Cerebellar cortex (tissue), 1 donor: ENCODE results near the gene TMEM50B.
A peak's percentile ranks its signal among the peaks of the same experiment; 100 is the strongest.
"Not testable (repeated sequence)": the region's sequence is repeated elsewhere in the genome, so short reads cannot be mapped to it uniquely, and the experiment has no call there.

Experiments used
- DNase-seq: peaks from one replicate; pipeline ENCODE4 v3.0.0-alpha.2; 2015; ENCODE audit warnings: low spot score

TMEM50B gene

GRCh38 chr21:33428669-33429068, 51.1 kb downstream of the TMEM50B start:
- no peak for DNase-seq

GRCh38 chr21:33427051-33427450, 52.7 kb downstream of the TMEM50B start:
- no peak for DNase-seq

GRCh38 chr21:33425825-33426224, 53.9 kb downstream of the TMEM50B start:
- no peak for DNase-seq

- DNase-seq = no peak
Observed at GRCh38 chr21:33424214-33424613, 55.6 kb downstream of the TMEM50B start.

- DNase-seq = no peak
Observed at GRCh38 chr21:33421713-33422393, 57.9 kb downstream of the TMEM50B start.

- no peak for DNase-seq
Observed at GRCh38 chr21:33419538-33420123, 60.1 kb downstream of the TMEM50B start.

- DNase-seq = no peak
Observed at GRCh38 chr21:33418691-33419090, 61.1 kb downstream of the TMEM50B start.

- DNase-seq = no peak
Observed at GRCh38 chr21:33414926-33415325, 64.8 kb downstream of the TMEM50B start.

- no peak for DNase-seq
Observed at GRCh38 chr21:33414068-33414467, 65.7 kb downstream of the TMEM50B start.

GRCh38 chr21:33412832-33413519, 66.8 kb downstream of the TMEM50B start:
- no peak for DNase-seq

GRCh38 chr21:33412439-33412831, 67.3 kb downstream of the TMEM50B start:
- not testable (repeated sequence) for DNase-seq

- DNase-seq = no peak
Observed at GRCh38 chr21:33411949-33412430, 67.8 kb downstream of the TMEM50B start.

- no peak for DNase-seq
Observed at GRCh38 chr21:33406493-33406892, 73.3 kb downstream of the TMEM50B start.

GRCh38 chr21:33403786-33404585, 75.8 kb downstream of the TMEM50B start:
- DNase-seq = peak; percentile 61

GRCh38 chr21:33403128-33403785, 76.5 kb downstream of the TMEM50B start, which contains the start of gene IFNGR2:
TSS of gene IFNGR2 (plus strand) at chr21:33403413. CDS start at chr21:33403544, 131 bp downstream.
- DNase-seq = no peak

GRCh38 chr21:33402001-33402979, 77.5 kb downstream of the TMEM50B start:
- DNase-seq = peak; percentile 50

GRCh38 chr21:33401630-33401992, 78.2 kb downstream of the TMEM50B start:
- DNase-seq = no peak
